DOHH2 (cell line): Measurements from ENCODE around the gene ARHGEF7.

ENCODE experiments used
- H3F3A ChIP-seq: fragments of 200-600 bp; sonication (generic), shearing (Covaris generic); 2 replicates; pipeline ENCODE4 v1.6.0; 2016; ENCODE audit warnings: antibody characterized with exemption, mild to moderate bottlenecking; ENCODE audit not compliant: control insufficient read depth, insufficient read depth
- H3K27ac ChIP-seq: fragments of 200-600 bp; sonication (generic); 2 replicates; pipeline ENCODE4 v1.5.1; 2014; ENCODE audit warnings: low read depth, mild to moderate bottlenecking, low read length, moderate library complexity
- H3K27me3 ChIP-seq: fragments of 200-600 bp; sonication (generic); 2 replicates; pipeline ENCODE4 v1.6.1; 2014; ENCODE audit warnings: mild to moderate bottlenecking, low read length, mixed read lengths; ENCODE audit not compliant: control insufficient read depth
- H3K36me3 ChIP-seq: fragments of 200-600 bp; sonication (generic); 2 replicates; pipeline ENCODE4 v1.6.1; 2014; ENCODE audit warnings: mild to moderate bottlenecking, low read length, moderate library complexity, mixed read lengths; ENCODE audit not compliant: control insufficient read depth
- H3K4me1 ChIP-seq: fragments of 200-600 bp; sonication (generic); 2 replicates; pipeline ENCODE4 v1.6.1; 2014; ENCODE audit warnings: mild to moderate bottlenecking, low read length, mixed read lengths; ENCODE audit not compliant: control insufficient read depth
- H3K4me2 ChIP-seq: fragments of 200-600 bp; sonication (generic); 2 replicates; pipeline ENCODE4 v1.6.0; 2014; ENCODE audit warnings: mild to moderate bottlenecking, low read length, moderate library complexity
- H3K4me3 ChIP-seq: fragments of 200-600 bp; sonication (generic); 2 replicates; pipeline ENCODE4 v1.5.1; 2014; ENCODE audit warnings: mild to moderate bottlenecking, low read length, mixed read lengths
- H3K79me2 ChIP-seq: fragments of 200-600 bp; sonication (generic); 2 replicates; pipeline ENCODE4 v1.6.1; 2014; ENCODE audit warnings: mild to moderate bottlenecking, low read length, mixed read lengths; ENCODE audit not compliant: control insufficient read depth
- H3K9me2 ChIP-seq: fragments of 200-600 bp; sonication (generic); replicated peaks from 2 replicates; pipeline ENCODE4 v1.6.1; 2014; ENCODE audit warnings: mild to moderate bottlenecking, low read length, mixed read lengths; ENCODE audit not compliant: control insufficient read depth
- H3K9me3 ChIP-seq: fragments of 200-600 bp; sonication (generic); 2 replicates; pipeline ENCODE4 v1.6.1; 2014; ENCODE audit warnings: antibody characterized with exemption, low read length, mixed read lengths; ENCODE audit not compliant: control insufficient read depth, insufficient read depth
- H4K20me1 ChIP-seq: fragments of 200-600 bp; sonication (generic); 2 replicates; pipeline ENCODE4 v1.6.0; 2014; ENCODE audit warnings: low read depth, mild to moderate bottlenecking, antibody characterized with exemption, low read length, moderate library complexity; ENCODE audit not compliant: control insufficient read depth, insufficient read depth
- CTCF ChIP-seq: fragments of 200-600 bp; sonication (generic); IDR thresholded peaks from one replicate; pipeline ENCODE4 v1.5.1; 2014; ENCODE audit warnings: antibody characterized with exemption, mild to moderate bottlenecking, low read depth, low read length; ENCODE audit not compliant: poor library complexity, severe bottlenecking
- EZH2phosphoT487 ChIP-seq: fragments of 200-600 bp; sonication (generic); IDR thresholded peaks from 2 replicates; pipeline ENCODE4 v1.6.1; 2017; ENCODE audit warnings: borderline replicate concordance, mild to moderate bottlenecking, antibody characterized with exemption, low read length, moderate library complexity, mixed read lengths

ARHGEF7 gene

GRCh38 chr13:111092685-111093084 is 22.4 kb upstream of the ARHGEF7 start:
- H3K4me3 ChIP-seq = no peak overlapping the region
- H3K4me2 ChIP-seq = no peak overlapping the region
- no peaks in the 10 kb centered on the region for H3K36me3 ChIP-seq
- no peaks in the 10 kb centered on the region for H3K79me2 ChIP-seq
- H3K4me1 ChIP-seq = no peaks in the 10 kb centered on the region
- H3K9me2 ChIP-seq = no peaks in the 10 kb centered on the region
- H3K9me3 ChIP-seq = no peaks in the 10 kb centered on the region
- H3K27ac ChIP-seq = no peak overlapping the region
- TF ChIP-seq EZH2phosphoT487 = no peak
- TF ChIP-seq CTCF = no peak
- H3K27me3 ChIP-seq = peaks cover 13% of the 10 kb centered on the region
- no peaks in the 10 kb centered on the region for H3F3A ChIP-seq
- H4K20me1 ChIP-seq = no peaks in the 10 kb centered on the region

GRCh38 chr13:111093136-111093535 is 22.0 kb upstream of the ARHGEF7 start:
- no peaks in the 10 kb centered on the region for H3K9me2 ChIP-seq
- H4K20me1 ChIP-seq = no peaks in the 10 kb centered on the region
- no peaks in the 10 kb centered on the region for H3K36me3 ChIP-seq
- H3K9me3 ChIP-seq = no peaks in the 10 kb centered on the region
- peaks cover 17% of the 10 kb centered on the region for H3K27me3 ChIP-seq
- H3K4me2 ChIP-seq = no peak overlapping the region
- no peaks in the 10 kb centered on the region for H3K79me2 ChIP-seq
- H3F3A ChIP-seq = no peaks in the 10 kb centered on the region
- H3K4me3 ChIP-seq = no peak overlapping the region
- no peaks in the 10 kb centered on the region for H3K4me1 ChIP-seq
- TF ChIP-seq CTCF = no peak
- no peak for TF ChIP-seq EZH2phosphoT487
- no peak overlapping the region for H3K27ac ChIP-seq

GRCh38 chr13:111093634-111094033 is 21.5 kb upstream of the ARHGEF7 start:
- Histone ChIP-seq H3K36me3 (no peaks in the 10 kb centered on the region), H3K79me2 (no peaks in the 10 kb centered on the region), H3K4me2 (no peak overlapping the region), H3K4me3 (no peak overlapping the region), H3K9me2 (no peaks in the 10 kb centered on the region), H4K20me1 (no peaks in the 10 kb centered on the region), H3F3A (no peaks in the 10 kb centered on the region), H3K9me3 (no peaks in the 10 kb centered on the region), H3K27me3 (peaks cover 22% of the 10 kb centered on the region), H3K27ac (no peak overlapping the region), H3K4me1 (no peaks in the 10 kb centered on the region)
- TF ChIP-seq CTCF (no peak), EZH2phosphoT487 (no peak)
